ENCODE results near the gene NRG2.

GRCh38 chr5:139964266-139964993 is 78.7 kb downstream of the NRG2 start:
- no peak for TF ChIP-seq PHF8 (IDR thresholded peaks at IDR 0.05; ENCODE audit: borderline replicate concordance, low read depth)
- no peak for TF ChIP-seq CTCF (IDR thresholded peaks at IDR 0.05)
- no peak for TF ChIP-seq MAX (IDR thresholded peaks at IDR 0.05)

Data from A549 (cell line).